HG03064 (cell line): ENCODE results near the gene SUV39H2.
"Not testable (repeated sequence)": the region's sequence is repeated elsewhere in the genome, so short reads cannot be mapped to it uniquely, and the experiment has no call there.

Experiments
- ATAC-seq: cut with Tn5 transposase; IDR thresholded peaks from one replicate; pipeline ENCODE4 v1.9.1; 2021; ENCODE audit warnings: low read depth; ENCODE audit not compliant: unreplicated experiment

SUV39H2 gene

DNA sequence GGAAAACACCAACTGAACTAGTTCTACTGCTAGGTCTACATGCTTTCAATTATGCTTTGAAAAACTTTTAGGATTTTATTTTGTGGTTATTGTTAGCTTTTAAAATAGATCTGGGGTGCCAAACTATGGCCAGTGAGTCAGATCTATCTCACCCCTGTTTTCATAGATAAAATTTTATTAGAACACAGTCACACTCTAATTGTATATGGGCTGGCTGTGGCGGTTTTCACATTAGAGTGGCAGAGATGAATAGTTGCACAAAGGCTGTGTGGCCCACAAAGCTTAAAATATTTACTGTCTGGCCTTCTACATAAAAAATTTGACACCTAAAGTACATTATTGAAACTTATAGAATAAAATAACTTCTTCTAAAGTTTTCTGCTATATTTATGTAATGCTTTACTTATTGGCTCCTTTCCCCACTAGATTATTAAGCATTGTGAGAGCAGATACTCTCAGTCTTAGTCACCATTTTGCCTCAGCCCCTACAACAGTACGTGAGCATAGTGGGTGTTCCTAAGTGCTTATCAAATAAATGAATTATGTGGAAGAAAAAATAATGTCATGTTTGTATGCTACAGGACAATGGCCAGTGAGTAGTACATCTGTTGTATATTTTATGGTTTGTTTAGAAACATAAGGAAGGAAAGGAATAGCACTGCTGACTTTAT, 5.4 kb upstream of the SUV39H2 start:
- no peak for ATAC-seq

DNA sequence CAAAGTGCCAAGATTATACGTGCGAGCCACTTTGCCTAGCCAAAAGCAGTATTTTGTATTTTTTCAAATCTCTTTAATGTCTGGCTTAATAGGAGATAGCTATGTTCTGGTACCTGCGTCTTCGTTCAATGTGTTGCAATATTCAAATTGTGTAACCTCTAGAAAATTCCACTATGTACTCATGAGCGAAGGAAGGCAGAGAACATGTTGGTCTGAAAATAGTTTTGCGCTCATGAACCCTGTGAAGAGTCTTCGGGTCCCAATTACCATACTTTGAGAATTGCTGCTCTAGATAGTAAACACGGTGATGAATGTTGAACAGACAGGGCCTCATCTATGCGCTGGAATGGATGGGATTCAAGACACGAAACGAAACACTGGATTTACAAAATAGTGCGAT, 2.7 kb upstream of the SUV39H2 start:
- no peak for ATAC-seq

DNA sequence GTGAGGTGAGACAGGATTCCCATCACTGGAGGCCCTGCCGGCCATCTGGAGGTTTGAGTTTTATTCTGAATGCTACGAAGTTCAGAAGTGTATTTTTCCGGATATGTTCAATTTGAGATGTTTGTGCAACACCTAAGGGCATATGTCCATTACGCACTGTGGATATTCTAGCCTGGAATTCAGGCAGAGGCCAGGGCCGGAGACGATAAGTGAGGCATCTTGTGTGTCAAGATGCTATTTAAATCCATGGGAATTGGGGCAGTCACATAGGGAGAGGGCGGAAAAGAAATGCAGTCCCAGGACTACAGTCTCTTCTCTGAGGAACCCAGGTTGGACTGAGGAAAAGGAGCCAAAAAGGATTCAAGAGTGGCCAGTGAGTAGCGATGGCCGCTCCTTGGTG, 1.9 kb upstream of the SUV39H2 start:
- ATAC-seq = no peak

DNA sequence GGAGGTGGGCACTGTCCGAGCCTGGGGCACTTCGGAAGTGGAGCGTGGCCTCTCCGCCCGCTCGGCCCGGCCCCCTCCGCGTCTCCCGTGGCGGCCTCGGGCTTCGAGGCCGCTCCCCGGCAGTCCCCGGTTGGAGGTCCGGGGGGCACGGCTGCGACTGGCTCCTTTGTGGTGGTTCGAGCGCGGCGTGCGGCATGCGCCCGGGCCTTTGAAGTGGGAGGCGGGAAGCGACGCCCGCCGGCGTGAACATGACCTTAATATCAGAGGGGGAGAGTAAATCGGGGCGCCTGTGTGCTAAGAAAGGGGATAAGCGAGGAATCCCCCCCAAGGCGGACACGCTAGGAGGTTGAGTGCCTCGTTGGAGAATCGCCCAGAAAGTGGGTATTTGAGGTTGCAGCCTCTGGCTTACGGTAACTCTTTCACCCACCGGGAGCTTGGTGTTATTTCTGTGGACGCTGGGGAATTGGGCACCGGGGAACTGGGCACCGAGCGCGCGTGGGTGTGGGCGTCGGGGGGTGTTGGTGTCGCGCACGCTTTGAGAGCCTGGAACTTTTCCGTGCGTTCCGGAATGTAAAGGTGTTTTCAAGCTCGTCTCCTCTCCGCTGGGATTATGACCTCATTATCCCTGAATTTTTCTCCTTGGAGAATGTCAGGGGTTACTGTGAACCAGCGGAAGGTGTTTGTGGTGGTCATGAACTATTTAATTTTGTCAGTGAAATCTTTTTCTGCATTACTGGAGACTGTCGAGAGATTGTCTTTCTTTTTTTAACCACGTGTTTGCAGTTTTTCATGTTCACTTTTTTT, 660 bp downstream of the SUV39H2 start:
- no peak for ATAC-seq

DNA sequence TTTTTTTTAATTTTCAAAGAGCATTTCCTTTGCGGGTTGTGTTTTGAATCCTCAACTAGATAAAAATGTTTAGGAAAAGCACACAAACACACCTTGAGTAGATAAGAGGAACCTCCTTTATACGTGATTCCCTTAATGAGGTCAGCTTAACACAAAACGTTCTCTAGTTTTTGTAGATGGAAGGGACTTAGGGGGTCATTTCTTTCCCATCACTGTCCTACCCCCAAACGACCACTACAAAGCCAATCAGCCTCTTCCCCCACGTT, 1.2 kb downstream of the SUV39H2 start:
- ATAC-seq = no peak

DNA sequence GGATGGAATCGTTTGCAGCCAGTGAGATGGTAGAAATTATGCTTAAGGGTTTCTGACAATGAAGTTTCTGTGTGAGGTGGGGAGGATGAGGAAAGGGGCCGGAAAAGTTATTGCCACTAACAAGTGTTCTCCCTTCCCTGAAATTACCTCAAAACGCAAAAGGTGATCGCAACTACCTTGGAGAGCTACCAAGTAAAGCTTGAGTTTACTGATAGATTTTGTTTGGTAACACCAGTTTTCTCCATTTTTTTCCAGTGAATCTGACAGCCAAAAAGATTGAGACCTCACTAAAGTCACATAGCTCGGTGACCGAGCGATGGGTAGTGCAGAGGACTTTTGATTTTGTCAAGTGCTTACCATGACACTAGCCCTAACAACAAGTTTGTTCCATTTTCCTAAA, 1.6 kb downstream of the SUV39H2 start:
- ATAC-seq = no peak

DNA sequence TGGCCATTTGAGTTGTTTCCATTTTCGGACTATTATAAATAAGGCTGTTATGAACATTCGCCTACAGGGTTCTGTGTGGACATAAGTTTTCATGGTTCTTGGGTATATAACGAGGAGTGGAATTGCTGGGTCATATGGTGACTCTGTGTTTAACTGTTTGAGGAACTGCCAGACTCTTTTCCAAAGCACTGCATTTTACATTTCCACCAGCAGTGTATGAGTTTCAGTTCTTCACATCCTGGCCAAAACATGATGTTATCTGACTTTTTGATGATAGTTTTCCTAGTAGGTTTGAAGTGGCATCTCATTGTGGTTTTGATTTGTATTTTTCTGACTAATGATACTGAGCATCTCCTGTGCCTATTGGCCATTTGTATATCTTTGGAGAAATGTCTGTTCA, 5.4 kb downstream of the SUV39H2 start:
- ATAC-seq = no peak

DNA sequence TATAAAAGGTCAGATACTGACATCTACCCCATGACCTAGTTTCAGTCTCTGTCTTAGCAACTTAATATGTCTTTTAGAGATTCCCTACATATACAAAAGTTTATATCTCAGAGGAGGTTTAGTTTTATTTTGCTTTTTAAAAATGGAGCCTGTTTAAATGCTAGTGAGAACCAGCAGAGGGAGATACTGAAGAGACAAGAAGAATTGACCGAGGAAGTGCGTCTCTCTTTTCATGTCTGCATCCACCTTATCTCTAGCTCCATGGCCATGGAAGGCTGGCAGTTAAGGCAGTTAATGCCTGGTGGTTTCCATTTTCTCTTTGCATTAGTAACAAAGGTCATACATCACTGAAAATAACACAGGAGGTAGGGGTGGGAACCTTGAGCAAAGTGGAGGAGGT, 10.7 kb downstream of the SUV39H2 start:
- no peak for ATAC-seq

DNA sequence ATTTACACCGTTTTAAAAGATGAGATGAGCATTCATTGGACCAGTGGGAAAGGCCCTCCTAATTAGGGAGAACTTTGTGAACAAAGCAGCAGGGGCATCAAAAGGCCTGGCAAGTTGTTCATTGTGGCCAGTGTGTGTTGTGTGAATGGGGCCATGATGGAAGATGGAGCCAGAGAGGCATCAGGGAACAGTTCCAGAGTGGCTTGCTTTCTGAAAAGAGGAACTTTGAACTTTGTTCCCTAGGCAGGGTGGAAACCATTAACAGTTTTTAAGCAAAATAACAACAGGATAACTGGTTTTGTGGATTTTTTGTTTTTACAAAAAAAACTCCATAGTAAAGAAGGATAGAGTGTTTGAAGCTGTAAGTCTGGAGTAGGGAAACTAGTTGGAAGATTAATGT, 12.5 kb downstream of the SUV39H2 start:
- ATAC-seq = no peak

DNA sequence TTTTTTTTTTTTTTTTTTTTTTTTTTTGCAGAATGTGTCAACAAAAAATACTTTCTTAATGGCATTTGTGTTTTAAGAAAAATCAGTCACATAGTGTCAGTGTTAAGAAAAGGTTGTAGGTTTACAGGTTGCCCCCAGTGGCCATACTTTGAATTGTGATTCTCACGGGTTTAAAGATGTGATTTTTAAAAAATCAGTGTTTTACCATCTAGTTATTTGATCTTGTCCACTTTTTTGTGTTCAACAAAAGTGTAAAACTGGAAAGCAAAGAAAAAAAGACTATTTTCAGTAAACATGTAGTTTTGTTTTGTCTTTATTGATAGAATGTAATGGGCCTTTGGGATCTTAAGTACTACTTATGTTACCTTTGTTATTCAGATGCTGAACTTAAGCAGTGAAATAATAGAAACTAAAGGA, 25.7 kb downstream of the SUV39H2 start:
- ATAC-seq = no peak

DNA sequence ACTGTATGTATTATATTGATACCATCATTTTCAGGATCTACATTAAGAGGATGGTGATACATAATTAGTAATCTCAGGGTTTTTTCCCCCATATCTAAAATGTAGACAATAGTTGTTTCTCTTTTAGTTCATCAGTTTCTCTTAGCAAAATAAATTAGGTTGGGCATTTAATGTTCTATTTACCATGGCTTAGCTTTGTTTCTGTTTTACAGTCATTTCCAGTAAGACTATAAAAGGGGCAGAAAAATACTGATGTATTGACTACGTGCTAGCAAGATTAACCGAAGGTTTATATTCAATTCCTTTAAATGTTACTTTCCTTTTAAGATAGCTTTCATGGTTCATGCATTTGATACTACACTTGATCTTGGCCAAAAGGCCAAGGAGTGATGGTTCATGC, 26.2 kb downstream of the SUV39H2 start:
- no peak for ATAC-seq

DNA sequence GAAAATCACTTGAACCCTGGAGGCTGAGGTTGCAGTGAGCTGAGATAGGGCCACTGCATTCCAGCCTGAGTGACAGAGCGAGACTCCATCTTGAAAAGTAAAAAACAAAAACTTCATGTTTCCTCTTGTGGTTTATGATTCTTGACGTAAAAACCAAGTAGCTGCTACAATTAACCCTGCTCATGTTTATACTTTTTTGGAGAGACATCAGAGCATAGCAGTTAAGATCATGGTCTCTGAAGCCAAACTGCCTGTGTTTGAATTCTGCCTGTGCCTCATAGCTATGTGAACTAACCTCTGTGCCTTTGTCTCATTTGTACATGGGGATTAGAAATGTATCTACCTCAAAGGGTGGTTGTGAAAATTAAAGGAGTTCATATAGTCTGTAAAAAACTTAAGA, 27.2 kb downstream of the SUV39H2 start:
- ATAC-seq = no peak

DNA sequence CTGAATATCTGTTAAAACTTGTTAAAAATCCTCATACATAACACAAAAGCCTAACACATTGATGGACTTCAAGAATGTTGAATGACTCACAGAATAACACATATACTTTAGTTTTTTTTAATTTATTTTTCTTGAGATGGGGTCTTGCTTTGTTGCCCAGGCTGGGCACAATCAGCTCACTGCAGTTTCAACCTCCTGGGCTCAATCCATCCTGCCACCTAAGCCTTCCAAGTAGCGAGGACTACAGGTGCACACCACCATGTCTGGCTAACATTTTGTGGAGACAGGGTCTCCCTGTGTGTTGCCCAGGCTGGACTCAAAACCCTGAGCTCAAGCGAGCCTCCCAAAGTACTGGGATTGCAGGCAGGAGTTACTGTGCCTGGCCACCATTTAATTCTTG, 28.1 kb downstream of the SUV39H2 start:
- no peak for ATAC-seq

DNA sequence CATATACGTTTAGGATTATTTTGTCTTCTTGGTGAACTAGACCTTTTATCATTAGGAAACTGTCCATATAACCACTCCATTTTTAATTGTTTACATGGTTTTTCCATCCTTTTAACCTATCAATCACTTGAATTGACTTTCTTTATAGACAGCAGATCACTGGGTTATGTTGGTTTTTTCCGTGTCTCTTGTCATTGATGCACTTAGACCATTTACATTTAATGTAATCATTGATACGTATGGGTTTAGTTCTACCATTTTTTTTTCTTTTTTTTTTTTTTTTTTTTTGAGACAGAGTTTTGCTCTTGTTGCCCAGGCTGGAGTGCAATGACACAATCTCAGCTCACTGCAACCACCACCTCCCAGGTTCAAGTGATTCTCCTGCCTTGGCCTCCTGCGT, 28.9 kb downstream of the SUV39H2 start:
- ATAC-seq = not testable (repeated sequence)

DNA sequence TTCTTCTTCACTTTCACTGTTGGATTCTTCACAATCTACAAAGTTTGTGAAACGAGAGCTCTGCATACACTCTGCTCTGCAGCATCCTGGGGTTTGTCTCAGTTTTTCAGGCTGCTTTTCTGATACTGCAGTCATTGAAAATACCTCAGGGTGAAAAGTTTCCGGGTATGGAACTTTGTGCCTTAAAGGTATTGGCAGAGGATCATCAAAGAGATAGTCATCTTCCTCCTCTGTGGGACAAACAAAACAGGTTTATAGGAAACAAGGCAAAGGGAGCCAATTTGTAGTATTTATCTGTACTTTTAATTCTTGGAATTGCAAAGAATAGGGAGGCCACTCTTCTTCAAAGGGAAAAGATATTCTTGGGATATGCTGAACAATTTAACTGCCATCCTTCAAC, 30.4 kb downstream of the SUV39H2 start:
- ATAC-seq = no peak

DNA sequence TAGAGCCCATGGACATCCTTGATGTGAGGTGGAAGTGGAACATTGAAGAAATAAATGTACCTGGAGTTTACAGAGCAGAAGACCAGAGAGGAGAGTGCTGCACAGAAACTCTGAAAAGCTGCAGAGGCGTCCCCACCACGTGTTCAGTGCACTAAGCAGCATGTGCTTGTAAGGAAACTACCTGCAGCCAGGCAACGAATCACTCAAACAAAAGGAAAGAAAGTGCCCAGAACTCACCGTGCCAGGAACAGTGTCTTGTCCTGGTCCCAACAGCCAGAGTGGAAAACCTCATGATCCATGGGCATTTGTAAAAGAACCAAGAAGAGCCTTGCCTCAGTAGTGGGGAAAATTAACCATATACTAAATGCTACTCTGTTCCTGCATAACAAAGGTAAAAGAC, 32.3 kb downstream of the SUV39H2 start:
- ATAC-seq = no peak

DNA sequence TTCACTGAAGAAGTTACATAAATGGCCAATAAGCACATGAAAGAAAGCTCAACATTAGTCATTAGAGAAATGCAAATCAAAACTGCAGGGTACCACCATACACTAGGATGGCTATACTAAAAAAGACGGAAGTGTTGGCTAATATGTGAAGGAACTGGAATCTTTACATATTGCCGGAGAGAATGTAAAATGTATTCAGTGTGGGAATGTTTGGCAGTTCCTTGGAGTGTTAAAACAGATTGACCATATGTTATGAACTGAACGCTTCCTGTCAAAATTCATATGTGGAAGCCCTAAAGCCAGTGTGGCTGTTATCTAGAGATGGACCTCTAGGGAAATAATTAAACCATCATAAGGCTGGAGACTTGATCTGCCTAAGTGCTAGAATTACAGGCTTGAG, 33.1 kb downstream of the SUV39H2 start:
- no peak for ATAC-seq

DNA sequence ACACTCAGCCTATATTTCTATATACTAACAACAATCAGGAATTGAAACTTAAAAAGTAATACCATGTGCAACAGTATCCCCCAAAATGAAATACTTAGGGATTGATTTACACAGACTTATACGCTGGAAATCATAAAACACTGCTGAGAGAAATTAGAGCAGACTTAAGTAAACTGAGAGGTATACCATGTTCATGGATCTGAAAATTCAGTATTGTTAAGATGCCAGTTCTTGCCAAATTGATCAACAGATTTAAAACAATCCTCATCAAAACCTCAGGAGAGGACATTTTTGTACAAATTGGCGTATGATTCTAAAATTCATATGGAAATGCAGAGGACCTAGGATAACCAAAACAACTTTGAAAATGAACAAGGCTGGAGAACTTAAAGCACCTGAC, 37.9 kb downstream of the SUV39H2 start:
- no peak for ATAC-seq

DNA sequence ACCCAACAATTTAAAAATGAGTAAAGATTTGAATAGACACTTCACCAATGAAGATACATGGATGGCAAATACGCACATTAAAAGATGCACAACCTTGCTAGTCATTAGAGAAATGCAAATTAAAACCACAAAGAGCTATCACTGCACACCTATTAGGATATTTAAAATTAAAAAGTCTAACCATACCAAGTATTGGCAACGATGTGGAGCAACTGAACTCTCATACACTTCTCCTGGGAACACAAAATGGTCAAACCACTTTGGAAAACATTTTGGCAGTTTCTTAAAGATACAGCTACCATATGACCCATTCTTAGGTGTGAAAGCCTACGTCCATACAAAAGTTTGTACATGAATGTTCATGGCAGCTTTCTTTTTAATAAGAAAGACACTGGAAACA, 39.2 kb downstream of the SUV39H2 start:
- no peak for ATAC-seq

DNA sequence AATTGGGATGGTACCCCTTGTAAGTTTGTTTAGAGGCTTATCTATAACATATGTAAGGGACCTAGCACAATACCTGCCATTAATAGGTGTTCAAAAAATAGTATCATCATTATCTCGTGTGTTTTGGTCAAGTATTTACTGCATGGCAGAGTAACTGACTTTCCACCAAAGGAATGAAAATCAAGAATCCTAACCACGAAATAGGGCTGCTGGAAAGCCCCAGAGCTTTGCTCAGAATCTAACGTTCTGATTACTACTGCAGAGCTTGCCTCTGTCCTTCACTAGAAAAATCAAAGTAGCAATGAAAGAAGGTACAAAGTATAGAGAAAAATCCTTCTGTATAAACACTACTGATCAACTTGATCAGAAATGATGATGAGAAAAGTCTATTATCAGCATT, 40.3 kb downstream of the SUV39H2 start:
- no peak for ATAC-seq

DNA sequence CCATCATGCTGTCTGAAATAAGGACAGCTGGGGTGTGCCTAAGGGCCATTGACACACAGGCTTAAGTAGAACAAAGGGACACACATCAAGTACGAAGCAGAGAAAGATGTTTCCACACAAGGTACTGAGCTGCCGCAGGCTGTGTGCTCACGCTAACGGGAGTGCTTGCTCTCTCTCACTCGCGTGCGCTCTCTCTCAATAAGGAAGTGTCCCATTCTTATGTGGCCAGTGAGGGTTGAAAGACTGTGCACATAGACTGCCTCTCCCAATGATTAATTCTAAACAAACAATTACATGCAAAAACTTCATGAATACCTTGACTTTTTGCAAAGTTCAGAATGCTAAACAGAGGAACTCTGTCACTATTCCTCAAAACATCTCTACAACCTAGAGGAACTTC, 45.3 kb downstream of the SUV39H2 start:
- no peak for ATAC-seq

DNA sequence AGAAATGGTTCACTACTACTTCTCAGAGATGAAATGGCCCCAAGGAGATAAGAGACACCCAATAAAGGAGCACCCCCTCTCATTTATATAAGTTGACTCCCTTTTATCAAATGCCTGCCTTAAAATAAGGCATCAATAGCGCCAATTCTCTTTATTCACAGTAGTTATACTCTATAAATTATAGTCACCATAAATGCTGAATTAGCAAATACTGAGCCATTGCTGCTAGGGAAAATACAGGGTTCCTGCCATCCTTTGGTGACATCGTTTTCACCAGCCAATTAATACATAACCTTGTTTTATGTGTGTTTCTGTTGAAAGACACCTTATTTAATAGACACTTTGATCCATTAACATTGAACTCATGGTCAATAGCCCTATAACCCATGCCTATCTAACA, 46.6 kb downstream of the SUV39H2 start:
- no peak for ATAC-seq

DNA sequence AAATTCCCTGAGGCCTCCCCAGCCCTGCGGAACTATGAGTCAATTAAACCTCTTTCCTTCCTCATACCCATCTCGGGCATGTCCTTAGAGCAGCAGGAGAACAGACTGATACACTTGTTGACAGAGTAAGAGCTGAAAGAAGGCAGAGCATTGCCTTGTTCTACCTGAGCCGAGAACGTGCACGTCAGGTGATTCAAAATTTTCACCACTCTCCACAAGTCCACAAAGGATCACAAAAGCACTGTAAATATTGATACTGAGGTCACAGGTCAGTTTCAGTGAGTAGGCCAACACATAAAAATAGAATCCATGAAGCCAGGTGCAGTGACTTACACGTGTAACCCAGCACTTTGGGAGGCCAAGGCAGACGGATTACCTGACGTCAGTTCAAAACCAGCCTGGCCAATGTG, 47.4 kb downstream of the SUV39H2 start:
- no peak for ATAC-seq
